ENCODE measurements around the gene ACP4.
"Not testable (repeated sequence)": the region's sequence is repeated elsewhere in the genome, so short reads cannot be mapped to it uniquely, and the experiment has no call there.

ACP4 gene

GRCh38 chr19:50797429-50797780 is 7.2 kb downstream of the ACP4 start:
- no peak for DNase-seq (ENCODE audit: low read depth)

DNA sequence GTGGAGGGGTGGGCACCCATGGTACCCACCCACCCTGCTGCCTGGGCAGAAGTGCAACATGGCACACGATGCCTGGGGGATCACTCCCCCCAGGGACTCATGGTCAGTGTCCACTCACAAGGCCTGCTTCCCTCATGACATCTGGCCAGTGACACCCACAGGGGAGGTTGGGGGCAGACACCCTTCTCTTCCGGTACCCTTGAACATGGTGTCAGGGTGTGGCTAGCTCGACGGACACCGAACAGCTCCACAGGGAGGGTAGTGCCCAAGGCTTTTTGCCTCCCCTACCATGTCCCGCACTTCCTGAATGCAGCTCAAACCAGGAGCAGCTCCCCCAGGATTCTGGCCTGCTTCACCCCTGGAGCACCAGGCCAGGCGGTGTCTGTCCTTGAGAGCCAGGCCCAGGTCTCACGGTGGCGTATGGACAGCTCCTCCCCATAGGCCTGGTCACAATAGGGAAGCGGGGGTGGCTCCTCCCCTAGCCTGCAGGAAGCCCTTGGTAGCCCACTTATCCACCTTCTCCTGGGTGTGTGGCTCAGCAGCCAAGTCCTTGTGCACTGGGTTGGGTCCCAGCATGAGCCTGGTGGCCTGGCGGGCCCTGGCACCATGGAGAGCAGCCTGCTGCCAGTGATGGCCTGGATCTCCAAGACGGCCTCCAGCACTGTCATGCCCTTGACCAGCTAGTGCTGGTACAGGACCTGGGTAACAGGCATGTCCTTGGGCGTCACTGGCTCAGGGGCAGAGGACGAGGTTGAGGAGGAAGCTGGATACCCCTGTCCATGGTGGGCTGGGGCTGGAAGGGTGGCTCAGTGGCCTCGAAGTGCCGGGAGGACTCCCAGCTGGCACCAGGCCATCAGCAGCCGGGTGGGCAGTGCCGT is 7.8 kb downstream of the ACP4 start:
- no peak for DNase-seq (ENCODE audit: low read depth)

GRCh38 chr19:50798659-50799546 is 8.7 kb downstream of the ACP4 start:
- no peak for DNase-seq (ENCODE audit: low read depth)

DNA sequence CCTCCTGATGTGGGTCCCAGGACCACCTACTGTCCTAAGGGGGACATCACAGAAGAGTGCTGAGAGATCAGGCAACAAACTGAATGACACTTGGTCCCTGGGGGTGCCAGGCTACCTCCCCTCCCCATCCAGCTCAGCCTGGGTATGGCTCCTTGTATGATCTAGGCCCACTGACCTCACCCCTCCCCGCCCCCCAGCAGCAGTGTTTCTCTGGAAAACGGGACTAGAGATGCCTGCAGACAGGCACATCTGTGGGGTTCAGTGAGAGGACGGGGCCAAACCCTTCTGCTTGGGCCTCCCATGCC is 9.3 kb downstream of the ACP4 start:
- no peak for DNase-seq (ENCODE audit: low read depth)

GRCh38 chr19:50801107-50801506 is 10.9 kb downstream of the ACP4 start:
- DNase-seq (ENCODE audit: low read depth) = no peak

GRCh38 chr19:50803633-50804419 is 13.6 kb downstream of the ACP4 start:
- peak; percentile 7 for DNase-seq (ENCODE audit: low read depth)

GRCh38 chr19:50804420-50805272 is 14.4 kb downstream of the ACP4 start:
- peak; percentile 94 for DNase-seq (ENCODE audit: low read depth)

DNA sequence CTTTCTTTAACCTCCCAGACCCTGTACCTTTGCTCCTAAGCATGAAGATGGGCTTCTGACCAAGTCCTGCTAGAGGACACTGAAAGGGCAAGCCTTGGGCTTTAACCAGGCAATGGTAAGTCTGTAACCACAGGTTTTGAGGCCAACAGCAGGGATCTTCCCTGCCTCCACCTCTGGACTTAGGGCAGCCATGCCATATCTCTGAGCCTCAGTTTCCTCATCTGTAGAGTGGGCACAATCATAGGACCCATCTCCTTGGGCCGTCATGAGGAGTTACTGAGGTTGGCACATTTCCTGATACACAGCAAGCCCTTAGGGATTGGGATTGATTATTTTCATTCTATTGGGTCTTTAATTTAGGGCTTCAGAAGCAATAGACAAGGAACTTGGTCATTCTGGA is 18.6 kb downstream of the ACP4 start:
- DNase-seq (ENCODE audit: low read depth) = no peak

DNA sequence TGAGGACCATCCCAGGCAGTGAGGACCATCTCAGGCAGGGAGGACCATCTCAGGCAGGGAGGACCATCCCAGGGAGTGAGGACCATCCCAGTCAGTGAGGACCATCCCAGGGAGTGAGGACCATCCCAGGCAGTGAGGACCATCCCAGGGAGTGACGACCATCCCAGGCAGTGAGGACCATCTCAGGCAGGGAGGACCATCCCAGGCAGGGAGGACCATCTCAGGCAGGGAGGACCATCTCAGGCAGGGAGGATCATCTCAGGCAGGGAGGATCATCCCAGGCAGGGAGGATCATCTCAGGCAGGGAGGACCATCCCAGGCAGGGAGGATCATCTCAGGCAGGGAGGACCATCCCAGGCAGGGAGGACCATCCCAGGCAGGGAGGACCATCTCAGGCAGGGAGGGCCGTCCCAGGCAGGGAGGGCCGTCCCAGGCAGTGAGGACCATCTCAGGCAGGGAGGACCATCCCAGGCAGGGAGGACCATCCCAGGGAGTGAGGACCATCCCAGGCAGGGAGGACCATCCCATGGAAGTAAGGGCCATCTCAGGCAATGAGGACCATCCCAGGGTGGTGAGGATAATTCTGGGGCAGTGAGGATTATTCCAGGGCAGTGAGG is 21.5 kb downstream of the ACP4 start:
- not testable (repeated sequence) for DNase-seq (ENCODE audit: low read depth)

DNA sequence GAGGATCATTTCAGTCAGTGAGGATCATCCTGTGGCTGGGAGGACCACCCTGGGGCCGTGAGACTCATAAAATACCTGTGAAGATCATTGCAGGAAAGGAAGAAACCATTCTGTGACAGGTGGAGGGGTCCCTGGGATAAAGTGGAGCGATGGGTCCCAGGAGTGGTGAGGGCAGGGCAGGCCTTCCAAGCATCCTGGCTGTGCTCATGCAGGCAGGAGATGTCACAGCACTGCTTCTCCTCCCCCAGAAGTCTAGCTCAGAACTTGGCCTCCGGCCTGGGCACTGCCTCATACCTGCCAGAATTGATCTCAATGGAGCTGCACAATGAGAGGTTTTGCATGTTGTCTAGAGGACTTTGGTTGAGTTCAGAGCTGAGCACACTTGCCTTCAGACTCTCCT is 22.3 kb downstream of the ACP4 start:
- DNase-seq (ENCODE audit: low read depth) = no peak

GRCh38 chr19:50814883-50815282 is 24.7 kb downstream of the ACP4 start:
- DNase-seq (ENCODE audit: low read depth) = no peak

DNA sequence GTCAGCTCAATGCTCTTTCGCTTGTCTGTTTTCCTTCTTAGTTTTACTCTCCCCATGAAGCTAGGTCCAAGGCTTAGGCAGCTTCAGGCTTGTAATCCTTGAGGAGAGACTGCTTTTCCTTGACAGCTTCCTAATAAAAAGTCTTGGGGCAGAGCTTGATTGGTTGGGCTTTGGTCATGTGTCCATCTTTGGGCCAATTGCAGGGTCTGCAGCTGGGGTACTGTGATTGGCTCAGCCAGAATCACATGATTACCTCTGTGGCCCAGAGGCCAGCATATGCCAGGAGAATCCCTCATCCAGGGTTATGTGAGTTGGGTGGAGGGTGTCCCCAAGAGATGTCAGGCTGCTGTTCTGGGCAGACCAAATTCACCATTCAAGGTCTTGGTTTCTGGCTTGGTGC is 25.2 kb downstream of the ACP4 start:
- DNase-seq (ENCODE audit: low read depth) = no peak

DNA sequence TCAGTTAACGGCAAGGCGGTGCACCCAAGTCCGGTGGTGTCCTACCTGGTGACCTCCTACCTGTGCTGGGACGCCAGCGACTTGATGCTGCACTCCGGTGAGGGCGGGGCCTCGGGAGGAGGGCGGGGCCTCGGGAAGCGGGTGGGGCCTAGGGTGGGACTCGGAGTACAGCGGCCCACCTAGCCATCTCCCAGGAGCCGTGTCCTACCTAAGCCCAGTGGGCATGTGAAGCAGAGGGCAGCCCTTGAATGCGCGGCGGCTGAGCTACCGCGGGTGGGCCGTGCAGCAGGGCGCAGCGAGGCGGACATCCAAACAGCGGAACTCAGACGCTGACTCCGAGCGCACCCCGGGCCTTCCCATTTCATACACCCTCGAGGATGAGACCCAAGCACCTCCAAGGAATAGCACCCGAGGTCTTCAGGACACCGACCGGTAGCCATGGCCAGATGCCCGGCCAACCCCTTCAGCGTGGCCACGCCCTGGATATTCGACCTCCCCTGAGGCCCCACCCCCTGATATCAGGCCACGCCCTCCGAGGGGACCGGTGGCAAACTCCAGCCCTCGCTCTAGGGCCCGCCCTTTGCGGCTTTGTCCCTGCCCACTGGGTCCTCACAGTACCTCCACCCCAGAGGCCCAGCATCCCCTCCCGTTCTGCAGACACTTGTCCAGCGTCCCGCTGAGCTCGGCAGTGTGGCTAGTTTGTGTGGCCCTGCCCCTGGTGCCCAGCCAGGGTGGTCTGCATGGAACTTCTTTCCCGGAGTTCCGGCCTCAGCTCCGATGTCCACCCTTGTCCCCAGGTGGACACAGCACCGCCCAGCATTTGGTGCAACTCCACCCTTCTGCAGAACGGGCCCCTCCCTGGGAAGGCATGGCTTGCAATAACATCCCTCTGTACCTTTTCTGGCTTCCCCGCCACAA is 28.0 kb downstream of the ACP4 start:
- peak; percentile 12 for DNase-seq (ENCODE audit: low read depth)

DNA sequence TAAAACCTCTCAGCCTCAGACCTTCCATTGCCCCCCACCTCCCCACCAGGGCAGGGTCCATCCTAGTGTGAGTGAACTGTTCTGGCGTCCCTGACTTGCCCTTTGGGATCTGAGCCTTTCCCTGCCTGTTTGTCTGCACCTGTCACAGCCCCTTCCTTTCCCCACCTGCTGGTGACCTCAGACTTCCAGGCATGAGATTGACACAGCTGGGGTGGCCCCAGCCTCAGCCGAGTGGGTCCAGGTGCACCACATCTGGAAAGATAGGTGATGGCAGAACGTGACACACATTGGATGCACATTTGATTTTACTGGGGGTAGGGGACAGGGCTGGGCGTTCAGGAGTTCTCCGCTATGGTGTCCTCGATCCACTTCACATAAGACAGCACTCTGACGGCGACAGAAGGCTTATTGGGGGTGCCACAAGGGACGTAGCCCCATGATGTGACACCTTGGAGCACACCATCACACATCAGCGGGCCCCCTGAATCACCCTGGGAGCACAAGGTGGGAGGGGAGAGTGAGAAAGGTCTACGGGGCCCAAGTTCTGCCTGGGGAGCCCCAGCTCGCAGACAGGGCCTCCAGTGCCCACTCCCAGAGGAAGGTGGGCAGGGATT is 28.8 kb downstream of the ACP4 start:
- DNase-seq (ENCODE audit: low read depth) = no peak

- no peak for DNase-seq (ENCODE audit: low read depth)
Observed at GRCh38 chr19:50819636-50820035, 29.4 kb downstream of the ACP4 start.

DNA sequence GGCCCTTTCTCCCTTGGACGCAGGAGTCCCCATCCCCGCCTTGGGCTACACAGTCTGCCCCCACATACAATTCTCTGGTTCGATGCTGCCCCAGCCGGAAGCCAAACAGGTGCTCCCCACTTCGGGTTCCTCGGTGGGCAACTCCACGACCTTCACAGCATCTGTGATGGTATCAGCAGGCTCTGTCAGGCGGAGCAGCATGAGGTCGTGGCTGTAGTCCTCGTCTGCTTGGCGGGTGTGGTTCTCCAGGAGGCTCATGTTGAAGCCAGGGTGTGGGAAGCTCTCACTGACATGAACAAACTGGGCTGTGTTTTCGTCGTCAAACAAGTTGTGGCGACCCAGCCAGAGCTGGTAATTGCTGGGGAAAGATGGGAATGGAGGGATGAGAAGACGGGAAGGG is 29.9 kb downstream of the ACP4 start:
- no peak for DNase-seq (ENCODE audit: low read depth)

DNA sequence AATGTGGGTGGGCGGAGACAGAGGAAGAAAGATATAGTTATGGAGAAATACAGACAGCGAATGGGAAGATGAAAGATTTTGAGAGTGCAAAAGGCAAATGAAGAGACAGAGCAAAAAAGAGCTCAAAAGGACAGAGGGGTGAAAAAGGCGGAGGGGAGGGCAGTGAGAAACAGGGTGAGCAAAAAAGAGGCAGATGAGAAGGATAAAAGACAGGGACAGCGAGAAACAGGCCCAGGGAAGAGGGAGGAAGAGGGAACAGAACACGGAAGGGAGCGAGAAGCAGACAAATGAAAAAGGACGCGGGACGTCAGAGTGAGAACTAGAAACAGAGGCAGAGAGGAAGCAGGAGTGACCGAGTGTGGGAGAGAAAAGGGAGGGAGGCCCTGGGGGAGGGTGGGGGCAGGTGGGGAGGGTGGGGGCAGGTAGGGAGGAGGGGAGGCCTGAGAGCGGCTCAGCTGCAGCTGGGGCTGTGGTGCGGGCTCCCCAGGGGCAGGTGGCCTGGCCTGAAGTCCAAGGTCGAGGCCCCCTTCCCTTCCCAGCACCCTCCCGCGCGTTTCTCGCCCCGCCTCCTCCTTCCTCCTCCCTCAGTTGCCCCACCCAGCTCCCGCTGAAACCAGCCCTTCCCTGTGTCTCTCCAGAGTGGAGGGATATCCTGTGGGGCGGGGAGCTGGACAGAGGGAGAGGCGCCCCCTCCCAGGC is 30.5 kb downstream of the ACP4 start:
- no peak for DNase-seq (ENCODE audit: low read depth)

DNA sequence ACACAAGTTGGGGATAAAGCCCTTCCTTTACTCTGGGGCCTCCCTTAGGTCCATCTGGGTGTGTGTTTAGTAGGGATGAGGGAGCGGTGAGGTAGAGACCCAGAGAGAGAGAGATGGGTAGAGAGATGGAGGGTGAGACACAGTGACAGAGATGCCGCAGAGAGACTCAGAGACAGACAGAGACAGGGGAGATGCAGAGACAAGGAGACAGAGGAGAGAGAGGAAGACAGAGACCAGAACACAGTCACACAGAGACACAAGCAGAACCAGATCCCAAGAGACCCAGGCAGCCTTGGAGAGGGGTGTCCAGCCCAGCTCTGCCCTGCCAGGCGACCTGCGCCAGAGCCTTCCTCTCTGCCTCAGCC is 31.0 kb downstream of the ACP4 start:
- DNase-seq (ENCODE audit: low read depth) = no peak

DNA sequence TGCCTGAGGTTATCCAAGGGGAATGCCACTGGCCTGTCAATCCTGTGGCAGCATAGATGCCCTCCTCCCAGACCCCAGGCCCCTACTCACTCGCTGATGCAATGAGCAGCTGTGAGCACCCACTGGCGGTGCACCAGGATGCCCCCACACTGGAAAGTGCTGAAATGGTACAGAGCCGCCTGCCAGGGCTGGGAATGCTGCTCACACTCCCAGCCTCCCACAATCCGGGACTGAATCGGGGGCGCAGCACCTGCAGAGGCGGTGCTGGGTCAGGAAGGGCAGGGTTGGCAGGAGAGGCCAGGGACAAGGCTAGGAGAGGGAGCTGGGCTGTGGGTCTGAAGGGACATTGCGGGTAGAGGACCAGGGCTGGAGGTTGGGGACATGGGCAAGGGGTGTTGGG is 31.4 kb downstream of the ACP4 start:
- DNase-seq (ENCODE audit: low read depth) = no peak
